ENCODE measurements around the gene KIRREL3. TPM values are rescaled to one million over a fixed set of nuclear protein-coding genes. Genes with fewer than 3 reads are reported as not detected.

The KIRREL3 gene
- total RNA-seq, 1 donor from 2014 or later, result 0.38 TPM

- Mint-ChIP-seq H3K4me3 (ENCODE audit: unreplicated experiment) (no peak overlapping the region), H3K4me1 (ENCODE audit: unreplicated experiment) (no peaks in the 10 kb centered on the region), H3K27ac (ENCODE audit: unreplicated experiment) (no peak overlapping the region), H3K9me3 (ENCODE audit: unreplicated experiment) (no peaks in the 10 kb centered on the region), H3K36me3 (ENCODE audit: low read depth, unreplicated experiment) (no peaks in the 10 kb centered on the region), H3K27me3 (ENCODE audit: unreplicated experiment) (no peaks in the 10 kb centered on the region)
- TF ChIP-seq CTCF (IDR thresholded peaks at IDR 0.05; ENCODE audit: unreplicated experiment), result no peak
- DNase-seq (ENCODE audit: low spot score), result no peak
Observed at GRCh38 chr11:126886085-126886484, 114.5 kb downstream of the KIRREL3 start.

GRCh38 chr11:126884594-126884993, 116.0 kb downstream of the KIRREL3 start:
- H3K36me3 Mint-ChIP-seq (ENCODE audit: low read depth, unreplicated experiment), result no peaks in the 10 kb centered on the region
- no peaks in the 10 kb centered on the region for H3K4me1 Mint-ChIP-seq (ENCODE audit: unreplicated experiment)
- H3K9me3 Mint-ChIP-seq (ENCODE audit: unreplicated experiment), result no peaks in the 10 kb centered on the region
- TF ChIP-seq CTCF (IDR thresholded peaks at IDR 0.05; ENCODE audit: unreplicated experiment), result no peak
- H3K27ac Mint-ChIP-seq (ENCODE audit: unreplicated experiment), result no peak overlapping the region
- no peaks in the 10 kb centered on the region for H3K27me3 Mint-ChIP-seq (ENCODE audit: unreplicated experiment)
- no peak overlapping the region for H3K4me3 Mint-ChIP-seq (ENCODE audit: unreplicated experiment)
- no peak for DNase-seq (ENCODE audit: low spot score)

DNA sequence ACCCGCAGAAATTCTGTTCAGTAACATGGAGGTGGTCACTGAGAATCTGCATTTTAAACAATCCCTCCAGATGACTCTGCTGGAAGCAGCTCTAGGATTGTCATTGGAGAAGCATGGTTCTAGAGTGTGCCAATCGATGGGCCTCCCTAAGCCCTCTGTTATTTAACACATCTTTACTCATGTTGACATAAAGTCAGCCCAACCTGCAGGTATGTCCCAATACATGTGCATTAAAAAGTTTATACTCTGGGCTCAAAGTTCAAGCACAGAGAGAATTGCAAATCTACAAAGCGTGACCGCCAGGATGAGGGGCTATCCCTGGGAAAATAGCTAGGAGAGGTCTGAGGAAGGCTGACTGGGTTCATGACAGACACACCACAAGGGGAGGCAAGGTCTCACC, 116.4 kb downstream of the KIRREL3 start:
- Mint-ChIP-seq H3K27me3 (ENCODE audit: unreplicated experiment) (no peaks in the 10 kb centered on the region), H3K27ac (ENCODE audit: unreplicated experiment) (no peak overlapping the region), H3K9me3 (ENCODE audit: unreplicated experiment) (no peaks in the 10 kb centered on the region), H3K36me3 (ENCODE audit: low read depth, unreplicated experiment) (no peaks in the 10 kb centered on the region), H3K4me3 (ENCODE audit: unreplicated experiment) (no peak overlapping the region), H3K4me1 (ENCODE audit: unreplicated experiment) (no peaks in the 10 kb centered on the region)
- no peak for TF ChIP-seq CTCF (IDR thresholded peaks at IDR 0.05; ENCODE audit: unreplicated experiment)
- no peak for DNase-seq (ENCODE audit: low spot score)

DNA sequence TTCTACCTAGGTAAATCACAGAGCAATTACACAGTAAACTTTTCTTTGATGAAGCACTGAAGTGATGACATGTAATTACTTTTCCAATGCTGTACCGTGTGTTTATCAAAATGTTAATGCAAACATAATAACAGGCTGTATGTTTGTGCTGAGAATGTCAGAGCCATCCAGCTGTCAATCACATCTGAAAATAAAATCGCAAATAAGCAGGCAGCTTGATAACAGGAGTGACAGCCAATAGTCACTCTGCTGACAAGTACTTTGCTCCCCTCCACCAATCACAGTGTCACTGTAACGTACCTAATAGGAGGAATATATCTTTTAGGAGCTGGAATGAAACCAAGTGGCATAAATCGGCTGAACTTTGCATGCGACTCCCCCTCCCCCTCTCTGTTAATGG, 119.7 kb downstream of the KIRREL3 start:
- Mint-ChIP-seq H3K4me1 (ENCODE audit: unreplicated experiment) (no peaks in the 10 kb centered on the region), H3K9me3 (ENCODE audit: unreplicated experiment) (no peaks in the 10 kb centered on the region), H3K27ac (ENCODE audit: unreplicated experiment) (no peak overlapping the region), H3K36me3 (ENCODE audit: low read depth, unreplicated experiment) (no peaks in the 10 kb centered on the region), H3K27me3 (ENCODE audit: unreplicated experiment) (no peaks in the 10 kb centered on the region), H3K4me3 (ENCODE audit: unreplicated experiment) (no peak overlapping the region)
- DNase-seq (ENCODE audit: low spot score), result no peak
- TF ChIP-seq CTCF (IDR thresholded peaks at IDR 0.05; ENCODE audit: unreplicated experiment), result no peak

- Mint-ChIP-seq H3K36me3 (ENCODE audit: low read depth, unreplicated experiment) (no peaks in the 10 kb centered on the region), H3K4me3 (ENCODE audit: unreplicated experiment) (no peak overlapping the region), H3K9me3 (ENCODE audit: unreplicated experiment) (no peaks in the 10 kb centered on the region), H3K27ac (ENCODE audit: unreplicated experiment) (no peak overlapping the region), H3K4me1 (ENCODE audit: unreplicated experiment) (no peaks in the 10 kb centered on the region), H3K27me3 (ENCODE audit: unreplicated experiment) (peaks cover 4% of the 10 kb centered on the region)
- DNase-seq (ENCODE audit: low spot score), result no peak
- TF ChIP-seq CTCF (IDR thresholded peaks at IDR 0.05; ENCODE audit: unreplicated experiment), result no peak
Observed at GRCh38 chr11:126879516-126879915, 121.1 kb downstream of the KIRREL3 start.
